SK-N-MC (cell line): ENCODE results near the gene ABITRAM.
"Not testable (repeated sequence)": the region's sequence is repeated elsewhere in the genome, so short reads cannot be mapped to it uniquely, and the experiment has no call there.

Source experiments
- DNase-seq: peaks from one replicate; pipeline ENCODE4 v3.0.0-alpha.2; 2011; ENCODE audit warnings: low read depth, low spot score
- H3K27ac ChIP-seq: fragments of 200-600 bp; sonication (generic); 2 replicates; pipeline ENCODE4 v1.5.1; 2016; ENCODE audit warnings: mixed run types
- H3K36me3 ChIP-seq: fragments of 200-600 bp; sonication (generic); 2 replicates; pipeline ENCODE4 v1.6.1; 2017; ENCODE audit warnings: antibody characterized with exemption, low read length, mixed read lengths; ENCODE audit not compliant: insufficient read depth
- H3K4me3 ChIP-seq: fragments of 200-600 bp; sonication (generic); 2 replicates; pipeline ENCODE4 v1.5.1; 2016
- H3K9ac ChIP-seq: fragments of 200-600 bp; sonication (generic); 2 replicates; pipeline ENCODE4 v1.8.0; 2017; ENCODE audit warnings: mixed run types, mixed read lengths; ENCODE audit not compliant: insufficient read length
- H3K9me3 ChIP-seq: fragments of 200-600 bp; sonication (generic); 2 replicates; pipeline ENCODE4 v1.6.1; 2017; ENCODE audit warnings: low read depth, mild to moderate bottlenecking, antibody characterized with exemption, low read length, moderate library complexity, mixed read lengths
- EZH2 ChIP-seq: fragments of 200-600 bp; sonication (generic); IDR thresholded peaks from one replicate; pipeline ENCODE4 v1.6.1; 2017; ENCODE audit warnings: antibody characterized with exemption
- FOXP2 ChIP-seq: optimal IDR thresholded peaks from 2 replicates; pipeline ENCODE3; 2011; ENCODE audit warnings: mild to moderate bottlenecking, moderate library complexity; ENCODE audit not compliant: insufficient read depth; ENCODE audit errors: extremely low read length, control extremely low read depth
- POLR2AphosphoS5 ChIP-seq: IDR thresholded peaks from 2 replicates; pipeline ENCODE4 v1.6.1; 2012; ENCODE audit warnings: mild to moderate bottlenecking, low read depth, low read length, borderline replicate concordance

Gene ABITRAM, protein sequence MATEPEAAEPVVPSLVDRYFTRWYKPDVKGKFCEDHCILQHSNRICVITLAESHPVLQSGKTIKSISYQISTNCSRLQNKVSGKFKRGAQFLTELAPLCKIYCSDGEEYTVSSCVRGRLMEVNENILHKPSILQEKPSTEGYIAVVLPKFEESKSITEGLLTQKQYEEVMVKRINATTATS

DNA sequence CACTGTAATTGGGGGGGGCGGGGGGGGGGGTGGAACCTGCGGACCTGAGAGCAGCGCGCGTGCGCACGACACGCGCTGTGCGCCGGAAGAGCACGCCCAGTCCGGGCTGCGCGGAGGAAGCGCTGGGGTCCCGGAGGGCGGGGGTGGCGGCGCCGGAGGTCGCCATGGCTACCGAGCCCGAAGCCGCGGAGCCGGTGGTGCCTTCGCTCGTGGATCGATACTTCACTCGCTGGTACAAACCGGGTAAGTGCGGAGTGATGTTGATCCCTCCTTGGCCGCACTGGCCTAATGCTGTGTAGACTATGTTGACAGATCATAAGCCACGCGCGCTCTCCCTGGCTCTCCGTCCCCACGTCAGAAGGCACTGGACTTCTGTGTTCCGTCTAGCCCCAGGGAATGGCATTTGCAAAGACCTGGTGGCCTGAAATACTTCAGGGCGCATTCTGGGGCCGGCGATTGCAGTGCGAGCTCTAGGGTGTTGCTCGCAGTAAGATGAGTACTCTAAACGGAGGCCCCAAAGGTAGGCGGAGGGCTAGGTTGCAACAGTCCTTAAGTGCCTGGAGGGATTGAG, at the start of gene ABITRAM:
ABITRAM (plus strand) TSS at position 78 of the 571 bp plus-strand sequence; CDS start at position 165, 87 bp downstream.
- Histone ChIP-seq H3K9ac (peak within 1 kb of the TSS; percentile 94), H3K9me3 (no peaks in the 10 kb centered on the region), H3K4me3 (peak within 1 kb of the TSS; percentile 100), H3K36me3 (peaks cover 7% of the 10 kb centered on the region), H3K27ac (peak within 1 kb of the TSS; percentile 62)
- DNase-seq: no peak
- TF ChIP-seq FOXP2 (no peak), EZH2 (no peak), POLR2AphosphoS5 (no peak)

DNA sequence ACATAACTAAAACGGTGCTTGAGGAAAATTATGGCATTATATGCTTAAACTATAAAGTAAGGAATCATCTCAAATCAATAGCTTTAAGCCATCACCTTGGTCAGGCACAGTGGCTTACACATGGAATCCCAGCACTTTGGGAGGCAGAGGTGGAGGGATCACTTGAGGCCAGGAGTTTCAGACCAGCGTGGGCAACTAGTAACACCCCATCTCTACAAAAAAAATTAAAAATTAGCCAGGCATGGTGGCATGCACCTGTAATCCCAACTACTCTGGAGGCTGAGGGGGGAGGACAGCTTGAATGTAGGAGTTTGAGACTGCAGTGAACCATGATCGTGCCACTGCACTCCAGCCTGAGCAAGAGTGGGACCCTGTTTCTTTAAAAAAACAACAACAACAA, 49.5 kb upstream of the ABITRAM start:
- Histone ChIP-seq H3K9me3 (no peaks in the 10 kb centered on the region), H3K27ac (no peak overlapping the region), H3K9ac (no peak overlapping the region), H3K36me3 (peaks cover 41% of the 10 kb centered on the region), H3K4me3 (no peak overlapping the region)
- no peak for DNase-seq
- TF ChIP-seq EZH2 (no peak), FOXP2 (no peak), POLR2AphosphoS5 (no peak)

DNA sequence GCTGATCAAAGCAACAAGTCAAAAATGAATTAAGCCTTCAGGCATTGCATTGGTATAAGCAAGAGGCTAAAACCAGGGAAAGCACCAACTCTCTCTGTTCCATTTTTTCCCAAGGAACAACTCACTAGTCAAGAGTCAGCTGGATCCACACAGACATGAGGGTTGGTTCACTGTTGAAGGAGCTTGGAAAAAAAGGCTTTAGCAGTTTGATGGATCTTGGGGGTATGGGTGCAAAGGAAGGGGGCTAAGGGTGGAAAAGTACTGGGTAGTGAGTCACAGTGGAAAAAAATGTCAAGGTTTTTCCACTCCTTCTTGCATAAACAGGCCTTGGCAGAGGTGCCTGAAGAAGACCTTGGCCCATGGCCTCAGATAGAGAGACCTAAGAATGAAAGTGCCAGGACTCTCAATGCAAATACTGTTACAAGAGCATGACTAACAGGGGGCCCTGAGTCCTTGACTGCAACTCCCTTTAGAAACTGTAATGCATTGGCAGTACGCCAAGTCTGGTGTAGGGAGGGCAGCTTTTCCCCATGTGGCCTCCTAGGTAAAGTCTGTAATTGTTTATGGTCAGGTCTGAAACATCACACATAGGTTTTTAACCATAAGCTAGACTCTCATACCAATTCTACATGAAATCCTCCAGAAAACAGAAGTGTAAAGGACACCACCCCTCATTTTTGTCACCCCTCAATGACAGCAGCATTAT, 48.4 kb upstream of the ABITRAM start:
- DNase-seq: peak; percentile 10
- Histone ChIP-seq H3K27ac (no peak overlapping the region), H3K9ac (no peak overlapping the region), H3K36me3 (peaks cover 46% of the 10 kb centered on the region), H3K4me3 (no peak overlapping the region), H3K9me3 (no peaks in the 10 kb centered on the region)
- TF ChIP-seq FOXP2: no peak
- TF ChIP-seq POLR2AphosphoS5: no peak
- no peak for TF ChIP-seq EZH2

DNA sequence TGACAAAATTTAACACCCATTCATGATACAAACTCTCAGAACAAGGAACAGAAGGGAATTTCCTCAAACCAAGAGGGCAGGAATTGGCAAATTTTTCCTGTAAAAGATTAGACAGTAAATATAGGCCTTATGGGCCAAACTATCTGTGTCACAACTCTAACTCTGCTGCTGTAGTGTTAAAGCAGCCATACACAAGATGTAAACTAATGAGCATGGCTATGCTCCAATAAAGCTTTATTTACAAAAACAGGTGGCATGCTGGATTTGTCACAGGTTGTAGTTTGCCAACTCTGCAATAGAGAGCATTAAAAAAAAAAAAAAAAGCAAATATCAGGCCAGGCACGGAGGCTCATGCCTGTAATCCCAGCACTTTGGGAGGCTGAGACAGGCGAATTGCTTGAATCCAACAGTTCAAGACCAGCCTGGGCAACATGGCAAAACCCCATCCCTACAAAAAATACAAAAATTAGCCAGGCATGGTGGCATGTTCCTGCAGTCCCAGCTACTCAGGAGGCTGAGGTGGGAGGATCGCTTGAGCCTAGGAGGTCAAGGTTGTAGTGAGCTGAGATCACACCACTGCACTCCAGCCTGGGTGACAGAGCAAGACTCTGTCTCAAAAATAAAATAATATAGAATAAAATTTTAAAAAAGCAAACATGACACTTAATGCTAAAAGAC, 47.5 kb upstream of the ABITRAM start:
- H3K9ac ChIP-seq, H3K9me3 ChIP-seq, H3K4me3 ChIP-seq, DNase-seq, H3K27ac ChIP-seq: not testable (repeated sequence)
- H3K36me3 ChIP-seq: peaks cover 55% of the 10 kb centered on the region

DNA sequence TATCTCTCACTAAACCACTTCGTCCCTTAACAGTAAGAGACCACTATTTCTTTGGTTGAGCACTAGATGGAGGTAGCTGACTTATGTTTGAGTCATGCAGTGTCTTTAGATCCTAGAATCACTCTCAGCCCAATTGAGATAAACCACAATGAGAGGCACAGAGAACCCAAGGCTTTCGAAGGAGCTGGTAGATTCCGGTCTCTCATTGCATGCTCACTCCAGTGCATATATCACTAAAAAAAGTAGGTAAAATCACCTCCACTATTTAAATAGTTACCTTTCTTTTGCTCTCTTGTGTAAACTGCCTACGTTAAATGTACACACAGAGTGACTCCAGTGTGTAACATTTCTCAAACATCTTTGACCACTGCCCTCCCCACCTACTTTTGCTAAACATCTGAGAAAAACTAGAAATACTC, 44.5 kb upstream of the ABITRAM start:
- TF ChIP-seq EZH2 (no peak), POLR2AphosphoS5 (no peak), FOXP2 (no peak)
- H3K36me3 ChIP-seq: peaks cover 59% of the 10 kb centered on the region
- no peak for DNase-seq
- H3K27ac ChIP-seq: no peak overlapping the region
- H3K4me3 ChIP-seq: no peak overlapping the region
- no peak overlapping the region for H3K9ac ChIP-seq
- H3K9me3 ChIP-seq: no peaks in the 10 kb centered on the region

DNA sequence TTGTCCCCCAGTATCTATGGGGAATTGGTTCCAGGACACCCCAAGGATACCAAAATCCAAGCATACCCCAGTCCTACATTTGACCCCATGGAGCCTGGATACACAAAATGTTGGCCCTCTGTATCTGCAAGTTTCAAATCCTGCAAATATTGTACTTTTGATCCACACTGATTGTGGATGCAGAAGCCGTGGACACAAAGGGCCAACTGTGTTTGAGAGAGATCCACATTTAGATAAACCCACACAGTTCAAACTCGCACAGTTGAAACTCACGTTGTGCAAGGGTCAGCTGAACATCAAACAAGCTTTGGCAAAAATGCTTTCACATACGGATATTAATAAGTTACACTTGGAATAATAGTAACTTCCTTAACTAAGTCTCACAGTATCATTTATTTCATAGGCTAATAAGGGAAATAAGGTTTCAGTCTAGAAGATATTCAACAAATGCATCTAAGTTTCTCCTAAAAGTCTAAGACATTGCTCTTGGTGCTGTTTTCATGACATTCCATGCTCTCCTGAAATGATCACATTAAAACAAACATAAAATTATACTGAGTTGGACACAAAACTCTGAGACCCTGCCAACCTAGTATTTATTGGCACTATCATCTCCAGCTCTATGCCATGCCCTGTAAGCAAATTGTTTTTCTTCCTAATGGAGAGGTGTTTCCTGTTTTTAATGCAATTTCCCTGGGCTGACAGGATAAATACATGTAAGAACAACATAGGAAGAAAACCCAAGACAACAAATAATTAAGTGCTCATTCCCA, 39.8 kb upstream of the ABITRAM start:
- TF ChIP-seq EZH2 (no peak), POLR2AphosphoS5 (no peak), FOXP2 (no peak)
- Histone ChIP-seq H3K9ac (no peak overlapping the region), H3K9me3 (no peaks in the 10 kb centered on the region), H3K27ac (no peak overlapping the region), H3K36me3 (peaks cover 75% of the 10 kb centered on the region), H3K4me3 (no peak overlapping the region)
- no peak for DNase-seq

DNA sequence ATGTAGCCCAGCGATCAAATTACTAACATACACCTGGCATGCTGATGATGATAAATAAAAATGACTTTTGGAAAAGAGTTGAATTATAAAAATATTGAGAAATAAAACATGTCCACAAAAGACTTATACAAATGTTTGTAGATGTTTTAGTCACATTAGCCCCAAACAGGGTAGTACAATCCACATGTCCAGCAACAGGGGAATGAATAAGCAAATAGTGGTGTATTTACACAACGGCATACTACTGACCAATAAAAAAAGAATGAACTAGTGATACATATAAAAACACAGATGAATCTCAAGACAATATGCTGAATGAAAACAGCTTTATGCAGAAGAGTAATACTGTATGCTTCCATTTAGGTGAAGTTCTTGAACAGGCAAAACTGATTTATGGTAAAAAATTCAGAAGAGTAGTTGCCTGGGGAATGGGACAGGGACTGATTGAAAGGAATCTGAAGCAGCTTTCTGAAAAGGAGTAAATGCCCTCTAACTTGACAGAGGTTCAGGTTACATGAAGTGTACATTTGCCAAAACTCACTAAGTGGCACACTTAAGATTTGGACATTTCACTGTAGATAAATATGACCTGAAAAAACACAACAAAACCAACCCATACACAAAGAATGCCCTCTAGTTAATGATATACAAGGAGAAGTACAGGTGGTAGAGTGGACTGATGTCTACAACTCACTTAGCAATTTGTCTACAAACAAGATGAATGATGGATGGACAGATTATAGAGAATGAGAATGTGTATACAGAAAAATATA, 36.7 kb upstream of the ABITRAM start:
- Histone ChIP-seq H3K27ac (no peak overlapping the region), H3K9ac (no peak overlapping the region), H3K36me3 (peaks cover 70% of the 10 kb centered on the region), H3K9me3 (no peaks in the 10 kb centered on the region), H3K4me3 (no peak overlapping the region)
- TF ChIP-seq EZH2 (no peak), POLR2AphosphoS5 (no peak), FOXP2 (no peak)
- DNase-seq: no peak

DNA sequence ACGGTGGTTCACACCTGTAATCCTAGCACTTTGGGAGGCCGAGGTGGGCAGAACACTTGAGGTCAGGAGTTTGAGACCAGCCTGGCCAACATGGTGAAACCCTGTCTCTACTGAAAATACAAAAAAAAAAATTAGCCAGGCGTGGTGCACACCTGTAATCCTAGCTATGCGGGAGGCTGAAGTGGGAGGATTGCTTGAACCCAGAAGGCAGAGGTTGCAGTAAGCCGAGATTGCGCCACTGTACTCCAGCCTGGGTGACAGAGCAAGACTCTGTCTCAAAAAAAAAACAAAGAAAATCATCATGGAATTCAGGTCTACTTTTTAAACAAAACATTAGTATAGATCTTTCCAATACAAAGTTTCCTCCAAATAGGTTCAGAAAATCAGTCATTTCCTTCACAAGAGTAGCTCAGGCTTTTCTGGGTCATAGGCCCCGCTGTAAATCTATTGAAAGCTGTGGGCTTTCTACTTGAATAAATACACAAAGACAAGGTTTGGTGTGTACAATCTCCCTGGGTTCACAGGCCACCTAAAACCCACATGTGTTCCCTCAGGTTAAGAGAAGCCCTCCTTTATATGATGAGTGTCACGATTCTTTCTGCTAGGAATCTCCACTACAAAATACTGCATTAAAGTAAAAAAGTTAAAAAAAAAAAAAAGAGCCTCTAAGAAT, 35.0 kb upstream of the ABITRAM start:
- DNase-seq, H3K9ac ChIP-seq, H3K9me3 ChIP-seq, H3K4me3 ChIP-seq, H3K27ac ChIP-seq: not testable (repeated sequence)
- H3K36me3 ChIP-seq: peaks cover 71% of the 10 kb centered on the region
